SU-DHL-6 (cell line): Measurements from ENCODE around the gene NOP56.
A peak's percentile ranks its signal among the peaks of the same experiment; 100 is the strongest.

ENCODE experiments used
- H2AFZ ChIP-seq: fragments of 200-600 bp; sonication (generic); 2 replicates; pipeline ENCODE4 v1.6.1; 2014; ENCODE audit warnings: low read depth, mild to moderate bottlenecking, moderate library complexity, mixed read lengths, antibody characterized with exemption, low read length; ENCODE audit not compliant: severe bottlenecking
- H3F3A ChIP-seq: fragments of 200-600 bp; shearing (Covaris generic); 2 replicates; pipeline ENCODE4 v1.6.0; 2016; ENCODE audit warnings: antibody characterized with exemption, mild to moderate bottlenecking; ENCODE audit not compliant: insufficient read depth
- H3K27ac ChIP-seq: fragments of 200-600 bp; sonication (generic); 2 replicates; pipeline ENCODE4 v1.5.1; 2016; ENCODE audit warnings: low read depth, mild to moderate bottlenecking, low read length, moderate library complexity, mixed read lengths
- H3K27me3 ChIP-seq: fragments of 200-600 bp; sonication (generic), shearing (Covaris generic); 2 replicates; pipeline ENCODE4 v1.6.0; 2014; ENCODE audit warnings: mild to moderate bottlenecking, low read length
- H3K36me3 ChIP-seq: fragments of 200-600 bp; sonication (generic); 2 replicates; pipeline ENCODE4 v1.6.1; 2014; ENCODE audit warnings: mild to moderate bottlenecking, low read length, mixed read lengths
- H3K4me2 ChIP-seq: fragments of 300-600, 200-600 bp; shearing (Covaris generic), sonication (generic); 2 replicates; pipeline ENCODE4 v1.6.0; 2014; ENCODE audit warnings: low read length, low read depth, mild to moderate bottlenecking; ENCODE audit not compliant: poor library complexity, severe bottlenecking
- H3K4me3 ChIP-seq: fragments of 200-600 bp; sonication (generic); 2 replicates; pipeline ENCODE4 v1.5.1; 2014; ENCODE audit warnings: antibody characterized with exemption, low read length, mild to moderate bottlenecking, mixed read lengths; ENCODE audit not compliant: insufficient read depth, poor library complexity, severe bottlenecking
- H3K79me2 ChIP-seq: fragments of 200-600 bp; sonication (generic); 2 replicates; pipeline ENCODE4 v1.6.1; 2014; ENCODE audit warnings: mild to moderate bottlenecking, low read length, moderate library complexity; ENCODE audit not compliant: insufficient read depth
- H3K9ac ChIP-seq: fragments of 200-600 bp; sonication (generic); 2 replicates; pipeline ENCODE4 v1.7.0; 2014; ENCODE audit warnings: mild to moderate bottlenecking, low read length
- H3K9me2 ChIP-seq: fragments of 200-600 bp; sonication (generic); replicated peaks from 2 replicates; pipeline ENCODE4 v1.6.1; 2014; ENCODE audit warnings: low read length; ENCODE audit not compliant: insufficient read depth
- H3K9me3 ChIP-seq: fragments of 200-600 bp; sonication (generic); 2 replicates; pipeline ENCODE4 v1.6.1; 2014; ENCODE audit warnings: low read length, mixed read lengths; ENCODE audit not compliant: insufficient read depth
- H4K20me1 ChIP-seq: fragments of 200-600 bp; sonication (generic); 2 replicates; pipeline ENCODE4 v1.6.1; 2014; ENCODE audit warnings: low read depth, mild to moderate bottlenecking, antibody characterized with exemption, low read length, moderate library complexity, mixed read lengths
- EZH2phosphoT487 ChIP-seq: fragments of 200-600 bp; sonication (generic), shearing (Covaris generic); conservative IDR thresholded peaks from 2 replicates; pipeline ENCODE4 v1.6.1; 2018; ENCODE audit warnings: mild to moderate bottlenecking, antibody characterized with exemption, low read length, moderate library complexity, mixed read lengths
- TF ChIP-seq, protein P1 (sequence below): fragments of 200-600 bp; sonication (generic); IDR thresholded peaks from one replicate; pipeline ENCODE4 v1.5.1; 2017; ENCODE audit warnings: antibody characterized with exemption, mild to moderate bottlenecking, low read length, moderate library complexity; ENCODE audit not compliant: insufficient read depth, poor library complexity, severe bottlenecking

The NOP56 gene

DNA sequence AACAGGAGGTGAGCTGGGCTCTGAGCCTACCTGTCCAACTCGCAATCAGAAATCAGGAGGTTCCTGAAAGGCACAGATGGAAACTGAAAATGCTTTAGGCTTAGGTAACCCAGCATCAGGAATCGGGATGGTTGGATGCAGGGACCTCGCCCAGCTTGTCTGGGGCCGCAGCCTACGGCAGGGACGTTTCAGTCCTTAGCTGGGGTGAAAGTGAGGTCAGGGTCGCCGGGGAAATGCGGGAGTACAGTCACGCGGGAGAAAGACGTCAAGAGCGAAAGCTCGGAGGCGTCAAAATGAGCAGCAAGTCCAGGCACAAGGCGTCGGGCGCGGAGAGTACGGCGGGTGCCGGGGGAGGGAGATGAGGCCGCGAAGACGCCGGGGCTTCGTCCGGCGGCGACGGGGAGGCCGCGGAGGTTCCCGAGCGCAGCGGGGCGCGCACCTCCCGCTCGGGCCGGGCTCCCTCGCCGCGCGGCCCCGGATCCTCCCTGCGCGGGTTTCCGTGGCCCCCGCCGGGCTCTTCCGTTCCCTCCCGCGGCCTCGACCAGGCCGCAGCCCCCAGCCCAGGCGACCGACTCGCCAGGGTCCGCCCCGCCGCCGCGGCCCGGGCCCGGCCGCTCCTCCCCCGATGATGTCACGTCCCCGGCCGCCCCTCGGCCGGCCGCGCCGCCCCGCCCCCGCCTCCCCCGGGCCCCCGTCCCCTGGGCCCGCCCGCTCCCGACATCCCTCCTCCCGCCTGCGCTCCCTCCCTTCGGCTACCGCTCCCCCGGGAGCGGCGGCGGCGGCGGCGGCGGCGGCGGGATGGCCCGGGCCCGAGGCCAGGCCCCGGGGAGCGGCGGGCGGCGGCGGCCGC, 39.8 kb downstream of the NOP56 start, which contains the start of gene EBF4:
Gene EBF4 (plus strand): TSS at position 745 of the 850 bp plus-strand sequence. CDS start 866 bp downstream, outside the sequence.
- no peak within 1 kb of the TSS for H2AFZ ChIP-seq
- H3K4me2 ChIP-seq = peak within 1 kb of the TSS; percentile 18
- no peak within 1 kb of the TSS for H3K4me3 ChIP-seq
- H3K36me3 ChIP-seq = no peaks in the 10 kb centered on the region
- H3F3A ChIP-seq = no peaks in the 10 kb centered on the region
- no peaks in the 10 kb centered on the region for H4K20me1 ChIP-seq
- H3K27ac ChIP-seq = no peak within 1 kb of the TSS
- no peak within 1 kb of the TSS for H3K9ac ChIP-seq
- no peaks in the 10 kb centered on the region for H3K9me2 ChIP-seq
- H3K9me3 ChIP-seq = no peaks in the 10 kb centered on the region
- H3K79me2 ChIP-seq = no peaks in the 10 kb centered on the region
- no peaks in the 10 kb centered on the region for H3K27me3 ChIP-seq
- TF ChIP-seq, protein P1, sequence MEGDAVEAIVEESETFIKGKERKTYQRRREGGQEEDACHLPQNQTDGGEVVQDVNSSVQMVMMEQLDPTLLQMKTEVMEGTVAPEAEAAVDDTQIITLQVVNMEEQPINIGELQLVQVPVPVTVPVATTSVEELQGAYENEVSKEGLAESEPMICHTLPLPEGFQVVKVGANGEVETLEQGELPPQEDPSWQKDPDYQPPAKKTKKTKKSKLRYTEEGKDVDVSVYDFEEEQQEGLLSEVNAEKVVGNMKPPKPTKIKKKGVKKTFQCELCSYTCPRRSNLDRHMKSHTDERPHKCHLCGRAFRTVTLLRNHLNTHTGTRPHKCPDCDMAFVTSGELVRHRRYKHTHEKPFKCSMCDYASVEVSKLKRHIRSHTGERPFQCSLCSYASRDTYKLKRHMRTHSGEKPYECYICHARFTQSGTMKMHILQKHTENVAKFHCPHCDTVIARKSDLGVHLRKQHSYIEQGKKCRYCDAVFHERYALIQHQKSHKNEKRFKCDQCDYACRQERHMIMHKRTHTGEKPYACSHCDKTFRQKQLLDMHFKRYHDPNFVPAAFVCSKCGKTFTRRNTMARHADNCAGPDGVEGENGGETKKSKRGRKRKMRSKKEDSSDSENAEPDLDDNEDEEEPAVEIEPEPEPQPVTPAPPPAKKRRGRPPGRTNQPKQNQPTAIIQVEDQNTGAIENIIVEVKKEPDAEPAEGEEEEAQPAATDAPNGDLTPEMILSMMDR = no peak
- TF ChIP-seq EZH2phosphoT487 = no peak

DNA sequence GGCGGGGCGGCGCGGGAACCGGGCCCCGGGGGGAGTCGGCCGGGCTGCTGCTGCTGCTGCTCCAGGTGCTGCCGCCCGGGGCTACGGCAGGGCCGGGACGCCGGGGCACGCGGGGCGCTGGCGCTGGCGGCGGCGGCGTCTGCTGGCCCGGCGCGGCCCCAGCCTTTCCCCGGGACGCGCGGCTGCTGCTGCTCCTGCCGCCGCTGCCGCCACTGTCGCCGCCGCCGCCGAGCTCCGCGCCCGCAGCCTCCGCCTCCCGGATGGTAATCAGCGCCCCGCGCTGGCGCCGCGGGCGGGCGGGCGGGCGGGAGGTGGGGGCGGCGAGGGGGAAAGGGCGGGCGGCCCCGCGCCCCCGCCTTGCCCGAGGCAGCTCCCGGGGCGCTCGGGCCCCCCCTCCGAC, 40.5 kb downstream of the NOP56 start:
- H3K27ac ChIP-seq = no peak overlapping the region
- no peak for TF ChIP-seq EZH2phosphoT487
- TF ChIP-seq, protein P1 = no peak
- H3K4me3 ChIP-seq = no peak overlapping the region
- H3K36me3 ChIP-seq = no peaks in the 10 kb centered on the region
- no peaks in the 10 kb centered on the region for H3F3A ChIP-seq
- H3K27me3 ChIP-seq = no peaks in the 10 kb centered on the region
- no peak overlapping the region for H3K9ac ChIP-seq
- H3K9me2 ChIP-seq = no peaks in the 10 kb centered on the region
- H3K79me2 ChIP-seq = no peaks in the 10 kb centered on the region
- H3K9me3 ChIP-seq = no peaks in the 10 kb centered on the region
- no peak overlapping the region for H3K4me2 ChIP-seq
- H2AFZ ChIP-seq = no peak overlapping the region
- H4K20me1 ChIP-seq = no peaks in the 10 kb centered on the region

DNA sequence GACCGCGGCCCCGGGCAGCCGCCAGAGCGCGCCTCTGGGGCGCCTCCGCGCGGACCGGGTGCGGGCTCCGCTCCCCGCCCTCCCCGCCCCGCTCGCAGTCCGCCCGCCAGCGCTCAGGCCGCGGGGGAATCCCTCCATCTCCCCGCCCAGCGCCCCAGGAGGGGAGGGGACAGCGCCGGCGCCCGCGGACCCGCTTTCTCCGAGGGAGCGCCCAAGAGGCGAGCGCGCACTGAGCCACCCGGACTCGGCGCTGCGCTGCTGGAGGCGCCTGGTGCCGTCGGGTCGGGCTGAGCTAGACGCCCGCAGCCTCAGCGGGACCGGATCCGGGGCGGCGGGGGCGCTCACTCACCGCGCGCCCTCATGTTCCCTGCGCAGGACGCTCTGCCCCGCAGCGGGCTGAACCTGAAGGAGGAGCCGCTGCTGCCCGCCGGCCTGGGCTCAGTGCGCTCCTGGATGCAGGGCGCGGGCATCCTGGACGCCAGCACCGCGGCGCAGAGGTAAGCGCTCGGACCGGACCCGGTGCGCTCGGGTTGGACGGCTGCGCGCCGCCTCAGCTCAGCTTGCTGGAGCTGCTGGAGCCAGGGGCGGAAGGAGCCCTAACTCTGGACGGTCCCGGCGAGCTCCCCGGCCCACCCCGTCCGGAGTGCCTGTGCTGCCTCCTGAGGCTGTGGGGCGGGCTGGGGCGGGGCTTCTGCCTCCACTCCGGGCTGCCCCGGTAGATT, 41.0 kb downstream of the NOP56 start:
- H3K27ac ChIP-seq = no peak overlapping the region
- no peak overlapping the region for H3K4me2 ChIP-seq
- no peaks in the 10 kb centered on the region for H3K79me2 ChIP-seq
- no peak overlapping the region for H3K4me3 ChIP-seq
- H3K9me2 ChIP-seq = no peaks in the 10 kb centered on the region
- H3K9ac ChIP-seq = no peak overlapping the region
- no peak overlapping the region for H2AFZ ChIP-seq
- TF ChIP-seq EZH2phosphoT487 = no peak
- no peaks in the 10 kb centered on the region for H3F3A ChIP-seq
- no peaks in the 10 kb centered on the region for H4K20me1 ChIP-seq
- H3K9me3 ChIP-seq = no peaks in the 10 kb centered on the region
- no peaks in the 10 kb centered on the region for H3K36me3 ChIP-seq
- H3K27me3 ChIP-seq = no peaks in the 10 kb centered on the region
